Stomach (tissue), 9 donors: ENCODE results near the gene GRAMD4. TPM values are rescaled to one million over a fixed set of nuclear protein-coding genes. Genes with fewer than 3 reads are reported as not detected.

ENCODE experiments used
- DNase-seq, 2 donors: peaks; one replicate each; pipeline versions ENCODE4 v3.0.0 to v3.0.0-alpha.2; 2013 to 2019
- H3K27ac ChIP-seq, 5 donors: fragments of 200-600 bp in 4 of 5; sonication (generic) in 4 of 5; one replicate each; pipeline ENCODE4 v1.5.1; 2013 to 2019; ENCODE audit warnings: mild to moderate bottlenecking in 1 of 5, moderate library complexity in 1 of 5
- H3K27me3 ChIP-seq, 3 donors: fragments of 200-600 bp; sonication (generic); one replicate each; pipeline ENCODE4 v1.5.1; 2017 to 2019; ENCODE audit warnings: mixed run types in 1 of 3
- H3K36me3 ChIP-seq, 4 donors: fragments of 200-600 bp; sonication (generic); 1 replicate in 3 of 4; 2 replicates in 1 of 4; pipeline ENCODE4 v1.5.1; 2016 to 2019
- H3K4me1 ChIP-seq, 4 donors: fragments of 200-600 bp; sonication (generic); one replicate each; pipeline ENCODE4 v1.5.1; 2016 to 2019
- H3K4me3 ChIP-seq, 4 donors: fragments of 200-600 bp; sonication (generic) in 3 of 4; one replicate each; pipeline ENCODE4 v1.5.1; 2016 to 2019; ENCODE audit warnings: mild to moderate bottlenecking in 1 of 4
- H3K9me3 ChIP-seq, 4 donors: fragments of 200-600 bp; sonication (generic); one replicate each; pipeline ENCODE4 v1.5.1; 2016 to 2019
- EP300 ChIP-seq: sonication (generic); formaldehyde crosslinking; IDR thresholded peaks from one replicate; pipeline ENCODE4 v1.6.1; 2017; ENCODE audit warnings: antibody characterized with exemption
- POLR2A ChIP-seq, 4 donors: fragments of 450-650 bp; IDR thresholded peaks; one replicate each; pipeline ENCODE4 v1.6.1; 2016; ENCODE audit warnings: antibody characterized with exemption in 4 of 4, control low read depth in 2 of 4, mild to moderate bottlenecking in 1 of 4, moderate library complexity in 1 of 4
- POLR2AphosphoS5 ChIP-seq, 3 donors: sonication (generic); formaldehyde crosslinking; IDR thresholded peaks; one replicate each; pipeline ENCODE4 v1.6.1; 2016; ENCODE audit warnings: antibody characterized with exemption in 3 of 3
- WGBS, 5 donors: extraction: QIAGEN DNeasy Blood & Tissue Kit in 3 of 5; methylation state at CpG; one replicate each; pipeline versions ENCODE4 v1.1.5 to v1.1.7; 2013 to 2018; 5-methylcytosine and 5-hydroxymethylcytosine counted together
- intact Hi-C: fragments of 100-400 bp; cut with DNase I; formaldehyde crosslinking; loops from one replicate; pipeline ENCODE4 v1.15.1; 2023; ENCODE audit warnings: low total_unique reads
- polyA plus RNA-seq, 3 donors: library from polyadenylated mRNA; stranded (reverse); fragments of 200-250 nt; gene quantifications; one replicate each; pipeline ENCODE4 v1.2.3, GENCODE V29; 2013
- total RNA-seq, 5 donors: library from RNA; depleted of rRNA; stranded (reverse); fragments of >200 nt; gene quantifications; one replicate each; pipeline versions ENCODE4 v1.1.0 to v1.2.3, GENCODE V29; 2014 to 2016
- TF ChIP-seq, protein P1 (sequence below), 7 experiments: fragments of 450-650 bp in 4 of 7; fragments of 200-600 bp in 3 of 7; sonication (generic) in 3 of 7; IDR thresholded peaks; one replicate each; pipeline ENCODE4 v1.5.1; 2016 to 2019; ENCODE audit warnings: antibody characterized with exemption in 7 of 7, control low read depth in 2 of 7, mild to moderate bottlenecking in 1 of 7
- donor health status: healthy with polysubstance abuse.
- donor health status: Bipolar disorder and iron deficiency.
- donor health status: healthy.

GRAMD4 gene
- total and polyA plus RNA-seq, 8 donors = 7.4 to 452 (median 21.0) TPM

DNA sequence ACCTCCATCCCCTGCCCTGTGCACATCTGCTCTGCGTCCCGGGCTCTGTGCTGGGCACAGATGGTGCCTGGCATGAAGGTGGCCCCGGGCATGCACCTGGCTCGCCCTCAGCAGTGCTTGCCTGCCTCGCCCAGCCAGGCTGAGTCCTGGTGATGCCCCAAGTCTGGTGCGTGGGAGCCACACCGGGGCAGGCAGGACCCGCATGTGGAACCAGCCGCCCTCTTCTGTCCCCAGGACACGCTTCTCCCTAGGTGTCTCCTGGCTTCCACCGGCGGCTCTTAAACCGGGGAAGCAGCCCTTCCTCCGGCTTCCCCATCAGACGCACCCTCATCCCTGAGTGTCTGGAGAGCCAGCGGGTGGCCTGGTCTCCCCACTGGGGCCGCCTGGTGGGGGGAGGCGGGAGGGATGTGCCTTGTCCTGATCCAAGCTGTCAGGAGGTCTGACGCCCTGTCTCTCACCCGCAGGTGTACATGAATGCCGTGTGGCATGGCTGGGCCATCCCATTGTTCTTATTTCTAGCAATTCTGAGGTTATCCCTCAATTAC, 45.0 kb downstream of the GRAMD4 start:
- WGBS, 5 donors = 88 to 96% (median 94%) methylated on average over 13 to 21 of the region's 21 CpGs
- Histone ChIP-seq H3K4me1 (peaks cover 10 to 23% (median 13%) of the 10 kb centered on the region in 4 donors), H3K36me3 (peaks cover 48 to 92% (median 87%) of the 10 kb centered on the region in 4 donors), H3K27ac (no peak overlapping the region), H3K4me3 (no peak overlapping the region), H3K27me3 (no peaks in the 10 kb centered on the region), H3K9me3 (no peaks in the 10 kb centered on the region)
- intact Hi-C loops = no loop called here
- no peak for DNase-seq
- TF ChIP-seq POLR2AphosphoS5 (IDR thresholded peaks at IDR 0.05) (no peak), POLR2A (IDR thresholded peaks at IDR 0.05) (no peak), EP300 (no peak)
- TF ChIP-seq, protein P1, sequence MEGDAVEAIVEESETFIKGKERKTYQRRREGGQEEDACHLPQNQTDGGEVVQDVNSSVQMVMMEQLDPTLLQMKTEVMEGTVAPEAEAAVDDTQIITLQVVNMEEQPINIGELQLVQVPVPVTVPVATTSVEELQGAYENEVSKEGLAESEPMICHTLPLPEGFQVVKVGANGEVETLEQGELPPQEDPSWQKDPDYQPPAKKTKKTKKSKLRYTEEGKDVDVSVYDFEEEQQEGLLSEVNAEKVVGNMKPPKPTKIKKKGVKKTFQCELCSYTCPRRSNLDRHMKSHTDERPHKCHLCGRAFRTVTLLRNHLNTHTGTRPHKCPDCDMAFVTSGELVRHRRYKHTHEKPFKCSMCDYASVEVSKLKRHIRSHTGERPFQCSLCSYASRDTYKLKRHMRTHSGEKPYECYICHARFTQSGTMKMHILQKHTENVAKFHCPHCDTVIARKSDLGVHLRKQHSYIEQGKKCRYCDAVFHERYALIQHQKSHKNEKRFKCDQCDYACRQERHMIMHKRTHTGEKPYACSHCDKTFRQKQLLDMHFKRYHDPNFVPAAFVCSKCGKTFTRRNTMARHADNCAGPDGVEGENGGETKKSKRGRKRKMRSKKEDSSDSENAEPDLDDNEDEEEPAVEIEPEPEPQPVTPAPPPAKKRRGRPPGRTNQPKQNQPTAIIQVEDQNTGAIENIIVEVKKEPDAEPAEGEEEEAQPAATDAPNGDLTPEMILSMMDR (IDR thresholded peaks at IDR 0.05) = no peak

DNA sequence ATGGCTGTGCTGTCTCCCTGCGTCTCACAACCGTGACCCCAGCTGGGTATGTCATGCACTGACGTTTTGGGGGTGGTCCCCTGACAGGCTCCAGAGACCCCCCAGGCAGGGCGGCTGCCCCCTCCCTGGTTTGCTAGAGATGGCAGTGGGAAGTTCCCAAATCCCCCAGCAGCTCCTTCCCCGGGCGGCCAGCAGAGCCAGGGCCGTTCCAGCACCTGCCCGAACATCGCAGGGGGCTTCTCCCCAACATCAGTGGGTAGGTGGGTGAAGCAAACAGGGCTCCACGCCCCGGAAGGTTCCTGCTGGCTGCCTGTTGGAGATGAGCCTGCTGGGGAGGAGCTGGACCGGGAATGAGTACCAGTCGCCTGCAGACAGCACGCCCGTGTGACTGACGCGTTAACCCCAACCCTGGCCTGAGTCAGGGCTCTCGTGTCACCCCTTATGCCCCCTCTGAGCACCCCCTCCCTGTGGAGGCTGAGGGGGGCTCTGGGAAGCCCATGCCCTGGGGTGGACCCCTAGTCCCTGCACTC, 45.6 kb downstream of the GRAMD4 start:
- no peaks in the 10 kb centered on the region for H3K9me3 ChIP-seq
- intact Hi-C loops = no loop called here
- H3K4me1 ChIP-seq = peaks cover 4 to 18% (median 7%) of the 10 kb centered on the region in 4 donors
- no peaks in the 10 kb centered on the region for H3K27me3 ChIP-seq
- peaks cover 51 to 98% (median 93%) of the 10 kb centered on the region in 4 donors for H3K36me3 ChIP-seq
- DNase-seq = no peak
- TF ChIP-seq EP300 (no peak), POLR2AphosphoS5 (IDR thresholded peaks at IDR 0.05) (no peak), POLR2A (IDR thresholded peaks at IDR 0.05) (no peak)
- TF ChIP-seq, protein P1 (IDR thresholded peaks at IDR 0.05) = no peak
- WGBS, 5 donors = 88 to 98% (median 95%) methylated on average over 5 to 18 of the region's 18 CpGs
- no peak overlapping the region for H3K27ac ChIP-seq
- H3K4me3 ChIP-seq = no peak overlapping the region

- WGBS, 5 donors = 97 to 100% (median 98%) methylated on average over 4 to 17 of the region's 17 CpGs
- peaks cover 54 to 98% (median 92%) of the 10 kb centered on the region in 4 donors for H3K36me3 ChIP-seq
- H3K27me3 ChIP-seq = no peaks in the 10 kb centered on the region
- intact Hi-C loops = no loop called here
- peaks cover 0 to 10% (median 0%) of the 10 kb centered on the region in 4 donors for H3K4me1 ChIP-seq
- H3K9me3 ChIP-seq = no peaks in the 10 kb centered on the region
- H3K4me3 ChIP-seq = no peak overlapping the region
- no peak overlapping the region for H3K27ac ChIP-seq
- TF ChIP-seq EP300 (no peak), POLR2AphosphoS5 (IDR thresholded peaks at IDR 0.05) (no peak), POLR2A (IDR thresholded peaks at IDR 0.05) (no peak)
- TF ChIP-seq, protein P1 (IDR thresholded peaks at IDR 0.05) = no peak
- no peak for DNase-seq
Observed at GRCh38 chr22:46666577-46667244, 46.5 kb downstream of the GRAMD4 start.

GRCh38 chr22:46667245-46667623, 47.0 kb downstream of the GRAMD4 start:
- Histone ChIP-seq H3K4me3 (no peak overlapping the region), H3K27ac (no peak overlapping the region), H3K9me3 (no peaks in the 10 kb centered on the region), H3K4me1 (peaks cover 0 to 14% (median 0%) of the 10 kb centered on the region in 4 donors), H3K36me3 (peaks cover 54 to 97% (median 87%) of the 10 kb centered on the region in 4 donors), H3K27me3 (no peaks in the 10 kb centered on the region)
- intact Hi-C loops = no loop called here
- 85 to 93% (median 89%) methylated on average over 10 of the region's 10 CpGs for WGBS, 5 donors
- TF ChIP-seq POLR2A (IDR thresholded peaks at IDR 0.05) (no peak), POLR2AphosphoS5 (IDR thresholded peaks at IDR 0.05) (no peak), EP300 (no peak)
- TF ChIP-seq, protein P1 (IDR thresholded peaks at IDR 0.05) = no peak
- no peak for DNase-seq
